Right ventricle myocardium superior (tissue), 1 donor: ENCODE measurements around the gene TMEM186. TPM values are rescaled to one million over a fixed set of nuclear protein-coding genes. Genes with fewer than 3 reads are reported as not detected.
A peak's percentile ranks its signal among the peaks of the same experiment; 100 is the strongest.
"Not testable (repeated sequence)": the region's sequence is repeated elsewhere in the genome, so short reads cannot be mapped to it uniquely, and the experiment has no call there.

Experiments
- ATAC-seq: fragments of 200-7000 bp; cut with Tn5 transposase; one replicate; pipeline ENCODE4 v1.9.1; 2020; ENCODE audit warnings: mild to moderate bottlenecking; ENCODE audit not compliant: poor library complexity
- DNase-seq: peaks from one replicate; pipeline ENCODE4 v3.0.0-alpha.2; 2020
- intact Hi-C: fragments of 100-400 bp; cut with DNase I; formaldehyde crosslinking; loops from one replicate; pipeline ENCODE4 v1.11.2; 2022
- long read RNA-seq: library from polyadenylated mRNA; unstranded; transcript quantifications from one replicate; pipeline ENCODE4 v2.0.0, GENCODE V29; 2021
- total RNA-seq: library from RNA; stranded (reverse); fragmentation: NEBNext Ultra II Directional; extraction: Animal tissue kit (Norgen Biotek cat#: 25700); gene quantifications from one replicate; pipeline ENCODE4 v1.2.1, GENCODE V29; 2021
- donor health status: DM: no; HTN: yes; CAD: no; lungs with severe emphysema.

The TMEM186 gene
- total RNA-seq: 12.7 TPM
- long read RNA-seq, transcript TMEM186-201 (2 exons, 1,448 nt): major isoform, 16 of 18 reads
- long read RNA-seq, partial matches to known transcripts: 0 of 18 reads
- long read RNA-seq, other reads (novel, unspliced or antisense): 2 of 18 reads

GRCh38 chr16:8797364-8798173 is at the start of gene TMEM186, which contains the start of gene PMM2:
TMEM186 (minus strand) TSS chr16:8797639; CDS start chr16:8797614, 25 bp downstream.
PMM2 (plus strand) TSS chr16:8797839; CDS start chr16:8797883, 44 bp downstream.
- DNase-seq (peak; percentile 97), ATAC-seq (peak; percentile 99)
- intact Hi-C loops: loop anchor here (10.0 kb wide), 1 partner anchor 233 kb away; no protein-coding TSS in a partner anchor

- no peak for DNase-seq
- intact Hi-C loops: no loop called here
- no peak for ATAC-seq
Observed at GRCh38 chr16:8847145-8847544, 49.7 kb upstream of the TMEM186 start.

GRCh38 chr16:8846401-8846932 is 49.0 kb upstream of the TMEM186 start:
- no peak for DNase-seq
- ATAC-seq: no peak
- intact Hi-C loops: no loop called here

- ATAC-seq (no peak), DNase-seq (no peak)
- intact Hi-C loops: no loop called here
Observed at GRCh38 chr16:8845699-8846298, 48.4 kb upstream of the TMEM186 start.

GRCh38 chr16:8843296-8843695 is 45.9 kb upstream of the TMEM186 start:
- ATAC-seq, DNase-seq, intact Hi-C loops: not testable (repeated sequence)

- not testable (repeated sequence) for DNase-seq
Observed at GRCh38 chr16:8842016-8842415, 44.6 kb upstream of the TMEM186 start.

GRCh38 chr16:8837594-8837993 is 40.2 kb upstream of the TMEM186 start:
- DNase-seq, ATAC-seq, intact Hi-C loops: not testable (repeated sequence)

More at GRCh38 chr16:8842016-8842415, 44.6 kb upstream of the TMEM186 start:
- intact Hi-C loops, ATAC-seq: not testable (repeated sequence)

GRCh38 chr16:8836797-8837196 is 39.4 kb upstream of the TMEM186 start:
- ATAC-seq, DNase-seq, intact Hi-C loops: not testable (repeated sequence)

- DNase-seq (no peak), ATAC-seq (no peak)
- intact Hi-C loops: no loop called here
Observed at GRCh38 chr16:8832717-8833105, 35.3 kb upstream of the TMEM186 start.

GRCh38 chr16:8831871-8832716 is 34.7 kb upstream of the TMEM186 start:
- intact Hi-C loops: no loop called here
- no peak for ATAC-seq
- DNase-seq: no peak

GRCh38 chr16:8831450-8831849 is 34.0 kb upstream of the TMEM186 start:
- DNase-seq: no peak
- intact Hi-C loops: no loop called here
- ATAC-seq: no peak

- intact Hi-C loops: no loop called here
- no peak for ATAC-seq
- DNase-seq: no peak
Observed at GRCh38 chr16:8828541-8829165, 31.2 kb upstream of the TMEM186 start.

- DNase-seq (no peak), ATAC-seq (no peak)
- intact Hi-C loops: no loop called here
Observed at GRCh38 chr16:8826278-8826879, 28.9 kb upstream of the TMEM186 start.

GRCh38 chr16:8822403-8822802 is 25.0 kb upstream of the TMEM186 start:
- intact Hi-C loops: no loop called here
- DNase-seq: no peak
- ATAC-seq: no peak

GRCh38 chr16:8819411-8820034 is 22.1 kb upstream of the TMEM186 start:
- intact Hi-C loops: no loop called here
- DNase-seq (no peak), ATAC-seq (no peak)

- DNase-seq: no peak
- ATAC-seq: no peak
- intact Hi-C loops: no loop called here
Observed at GRCh38 chr16:8818504-8819270, 21.2 kb upstream of the TMEM186 start.
